Measurements from ENCODE around the gene TNFRSF8.

GRCh38 chr1:12047120-12047876 lies 15.8 kb upstream of the TNFRSF8 start:
- TF ChIP-seq CTCF (IDR thresholded peaks at IDR 0.05) (no peak), EZH2 (IDR thresholded peaks at IDR 0.05; ENCODE audit: borderline replicate concordance, insufficient read depth, low read depth, low read length, poor library complexity, severe bottlenecking) (no peak)
